SKM-1 treated with dmso at 0.1 percent for 144 hours (cell line): ENCODE results near the gene EEA1.

ENCODE experiments used
- DNase-seq: peaks from one replicate; lab custom pipeline; 2025; ENCODE audit not compliant: unreplicated experiment; lab: John Stamatoyannopoulos, UW

Gene EEA1

GRCh38 chr12:92938638-92939037, 9.5 kb upstream of the EEA1 start:
- no peak for DNase-seq

- no peak for DNase-seq
These were observed 8.9 kb upstream of the EEA1 start for GRCh38 chr12:92938018-92938417.

- no peak for DNase-seq
These were observed 4.5 kb upstream of the EEA1 start for GRCh38 chr12:92933606-92934005.

- no peak for DNase-seq
These were observed 1.3 kb upstream of the EEA1 start for GRCh38 chr12:92930421-92930820.

- no peak for DNase-seq
These were observed 888 bp upstream of the EEA1 start for GRCh38 chr12:92929983-92930382.

GRCh38 chr12:92928421-92928961, 604 bp downstream of the EEA1 start:
- DNase-seq, result no peak

GRCh38 chr12:92927436-92928281, 1.4 kb downstream of the EEA1 start:
- no peak for DNase-seq

- no peak for DNase-seq
These were observed 2.0 kb downstream of the EEA1 start for GRCh38 chr12:92927055-92927435.

- DNase-seq, result no peak
These were observed 2.5 kb downstream of the EEA1 start for GRCh38 chr12:92926549-92926948.

GRCh38 chr12:92921877-92922276, 7.2 kb downstream of the EEA1 start:
- DNase-seq, result no peak

GRCh38 chr12:92915365-92915764, 13.7 kb downstream of the EEA1 start:
- no peak for DNase-seq

- no peak for DNase-seq
These were observed 14.9 kb downstream of the EEA1 start for GRCh38 chr12:92914170-92914569.

- no peak for DNase-seq
These were observed 16.4 kb downstream of the EEA1 start for GRCh38 chr12:92912672-92913071.

- no peak for DNase-seq
These were observed 17.0 kb downstream of the EEA1 start for GRCh38 chr12:92912052-92912451.

GRCh38 chr12:92911339-92911738, 17.8 kb downstream of the EEA1 start:
- DNase-seq, result no peak

GRCh38 chr12:92908108-92908507, 21.0 kb downstream of the EEA1 start:
- no peak for DNase-seq

GRCh38 chr12:92905811-92906554, 23.1 kb downstream of the EEA1 start:
- DNase-seq, result no peak

GRCh38 chr12:92905258-92905810, 23.8 kb downstream of the EEA1 start:
- DNase-seq, result no peak

GRCh38 chr12:92900941-92901340, 28.2 kb downstream of the EEA1 start:
- no peak for DNase-seq

- no peak for DNase-seq
These were observed 29.6 kb downstream of the EEA1 start for GRCh38 chr12:92899386-92900001.

GRCh38 chr12:92898755-92899154, 30.3 kb downstream of the EEA1 start:
- DNase-seq, result no peak
